ENCODE measurements around the gene ZFP62. TPM values are rescaled to one million over a fixed set of nuclear protein-coding genes. Genes with fewer than 3 reads are reported as not detected.

Gene ZFP62
- total and polyA plus RNA-seq, 11 donors = 9.4 to 18.6 (median 13.8) TPM

DNA sequence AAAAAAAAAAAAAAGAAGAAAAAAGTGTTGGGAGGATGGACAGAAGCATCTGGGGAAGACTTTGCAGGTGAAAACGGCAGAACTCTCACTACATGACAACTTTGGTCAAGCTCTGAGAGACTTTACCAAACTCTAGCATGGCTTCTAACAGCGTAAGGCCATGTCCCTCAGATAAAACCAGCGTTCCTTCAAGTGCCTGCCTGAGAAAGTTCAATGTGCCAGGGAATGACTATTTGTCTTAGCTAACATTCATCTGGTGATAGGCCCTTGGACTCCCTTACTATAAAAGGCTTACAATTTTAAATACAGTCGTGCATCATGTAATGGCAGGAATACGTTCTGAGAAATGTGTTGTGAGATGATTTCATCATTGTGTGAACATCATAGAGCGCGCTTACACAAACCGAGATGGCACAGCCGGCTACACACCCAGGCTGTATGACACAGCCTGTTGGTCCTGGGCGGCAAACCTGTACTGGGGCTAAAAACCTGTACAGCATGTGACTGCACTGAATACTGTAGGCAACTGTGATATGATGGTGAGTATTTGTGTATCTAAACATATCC lies 14.9 kb upstream of the ZFP62 start:
- intact Hi-C loops (cut with DNase I) = loop anchor here in 4 of 10 donors (10.0 kb wide), 3 partner anchors 159 to 279 kb away; no protein-coding TSS in a partner anchor
- Histone ChIP-seq H3K4me3 (no peak overlapping the region), H3K36me3 (no peaks in the 10 kb centered on the region), H3K27ac (no peak overlapping the region), H3K9me3 (peaks cover 0 to 3% (median 0%) of the 10 kb centered on the region in 12 donors), H3K27me3 (peaks cover 0 to 2% (median 0%) of the 10 kb centered on the region in 9 donors), H3K4me1 (peaks cover 0 to 16% (median 0%) of the 10 kb centered on the region in 12 donors)
- ATAC-seq = no peak
- TF ChIP-seq, protein P1, sequence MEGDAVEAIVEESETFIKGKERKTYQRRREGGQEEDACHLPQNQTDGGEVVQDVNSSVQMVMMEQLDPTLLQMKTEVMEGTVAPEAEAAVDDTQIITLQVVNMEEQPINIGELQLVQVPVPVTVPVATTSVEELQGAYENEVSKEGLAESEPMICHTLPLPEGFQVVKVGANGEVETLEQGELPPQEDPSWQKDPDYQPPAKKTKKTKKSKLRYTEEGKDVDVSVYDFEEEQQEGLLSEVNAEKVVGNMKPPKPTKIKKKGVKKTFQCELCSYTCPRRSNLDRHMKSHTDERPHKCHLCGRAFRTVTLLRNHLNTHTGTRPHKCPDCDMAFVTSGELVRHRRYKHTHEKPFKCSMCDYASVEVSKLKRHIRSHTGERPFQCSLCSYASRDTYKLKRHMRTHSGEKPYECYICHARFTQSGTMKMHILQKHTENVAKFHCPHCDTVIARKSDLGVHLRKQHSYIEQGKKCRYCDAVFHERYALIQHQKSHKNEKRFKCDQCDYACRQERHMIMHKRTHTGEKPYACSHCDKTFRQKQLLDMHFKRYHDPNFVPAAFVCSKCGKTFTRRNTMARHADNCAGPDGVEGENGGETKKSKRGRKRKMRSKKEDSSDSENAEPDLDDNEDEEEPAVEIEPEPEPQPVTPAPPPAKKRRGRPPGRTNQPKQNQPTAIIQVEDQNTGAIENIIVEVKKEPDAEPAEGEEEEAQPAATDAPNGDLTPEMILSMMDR (IDR thresholded peaks at IDR 0.05) = no peak
- no peak for TF ChIP-seq POLR2A (IDR thresholded peaks at IDR 0.05)
- DNase-seq = no peak
- WGBS, 4 donors = 76 to 91% (median 82%) methylated on average over 10 of the region's 10 CpGs

DNA sequence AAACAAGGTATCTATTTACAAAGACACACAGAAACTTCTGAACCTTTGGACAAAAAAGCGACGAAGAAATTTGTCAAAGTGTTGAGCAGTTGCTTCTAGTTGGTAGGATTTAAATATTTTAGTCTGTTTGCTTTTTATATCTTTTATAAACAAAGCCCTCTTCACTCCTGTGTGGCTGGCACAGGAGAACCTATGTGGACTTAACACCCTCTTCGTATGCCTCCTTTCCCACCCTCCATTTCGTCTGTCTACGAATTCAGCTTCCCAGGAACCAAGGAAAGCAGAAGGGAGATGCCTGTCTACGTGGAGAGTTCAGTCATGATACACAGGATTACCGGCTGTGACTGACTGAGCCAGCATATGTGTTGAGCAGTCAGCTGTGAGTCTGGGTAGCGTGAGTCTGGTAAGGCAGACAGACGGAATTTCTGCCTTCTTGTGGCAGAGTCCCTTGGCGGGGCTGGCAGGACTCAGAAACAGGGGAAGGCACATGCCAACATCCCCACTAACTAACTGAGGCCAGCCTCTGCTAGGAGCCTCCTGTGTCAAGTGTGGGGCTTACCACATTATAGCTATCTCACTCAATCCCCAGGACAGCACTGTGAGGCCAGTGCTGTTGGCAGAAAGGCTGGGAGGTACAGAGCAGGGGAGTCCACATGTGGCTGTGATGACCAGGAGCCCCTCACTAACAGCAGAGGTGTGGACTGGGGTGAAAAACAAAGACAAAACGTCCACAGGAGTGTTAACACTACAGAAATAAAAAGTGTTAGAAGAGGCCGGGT lies 13.9 kb upstream of the ZFP62 start:
- H3K27ac ChIP-seq = no peak overlapping the region
- ATAC-seq (no peak), DNase-seq (no peak)
- H3K36me3 ChIP-seq = no peaks in the 10 kb centered on the region
- H3K9me3 ChIP-seq = no peaks in the 10 kb centered on the region
- TF ChIP-seq, protein P1 (IDR thresholded peaks at IDR 0.05) = no peak
- TF ChIP-seq POLR2A (IDR thresholded peaks at IDR 0.05) = no peak
- H3K4me3 ChIP-seq = no peak overlapping the region
- WGBS, 4 donors = 78 to 84% (median 80%) methylated on average over 12 of the region's 12 CpGs
- H3K4me1 ChIP-seq = peaks cover 0 to 16% (median 0%) of the 10 kb centered on the region in 12 donors
- peaks cover 0 to 2% (median 0%) of the 10 kb centered on the region in 9 donors for H3K27me3 ChIP-seq
- intact Hi-C loops (cut with DNase I) = loop anchor here in 5 of 10 donors (5.0 to 10.0 kb wide), 4 partner anchors 160 to 280 kb away; no protein-coding TSS in a partner anchor

DNA sequence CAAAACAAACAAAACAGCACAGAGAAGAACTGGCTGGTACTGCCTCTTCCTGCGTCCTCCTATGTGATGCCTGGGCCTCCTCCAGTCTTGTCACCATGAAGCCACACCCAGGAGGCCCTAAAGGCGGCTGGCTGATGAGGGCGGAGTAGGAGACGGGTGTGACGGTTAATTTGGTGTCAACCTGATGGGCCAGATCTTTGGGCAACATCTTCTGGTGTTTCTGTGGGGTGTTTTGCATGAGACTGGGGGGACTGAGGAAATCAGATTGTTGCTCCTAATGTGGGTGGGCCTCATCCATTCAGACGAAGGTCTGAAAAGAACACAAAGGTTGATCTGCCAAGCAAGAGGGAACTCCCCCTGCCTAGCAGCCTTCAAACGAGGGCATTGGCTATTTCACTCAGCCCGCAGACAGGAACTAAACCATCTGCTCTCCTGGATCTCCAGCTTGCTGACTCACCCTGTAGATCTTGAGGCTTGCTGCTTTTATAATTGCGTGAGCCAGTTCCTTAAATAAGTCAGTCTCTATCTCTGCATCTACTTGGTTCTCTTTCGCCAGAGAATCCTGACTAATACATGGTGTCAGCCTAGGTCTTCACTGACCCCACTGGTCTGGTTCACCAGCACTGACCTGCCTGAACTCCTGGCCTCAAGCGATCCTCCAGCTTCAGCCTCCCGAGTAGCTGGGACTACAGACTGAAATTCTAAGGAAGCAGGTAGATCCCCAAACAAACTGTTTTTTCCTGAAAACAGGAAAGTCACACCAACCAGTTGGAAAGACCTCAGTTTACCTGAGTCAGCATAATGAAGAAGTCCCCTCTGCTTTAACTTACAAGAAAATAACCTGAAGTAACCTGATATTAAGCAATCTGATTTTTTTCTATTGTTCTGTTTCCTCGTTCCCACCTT lies 12.8 kb upstream of the ZFP62 start:
- intact Hi-C loops (cut with DNase I) = loop anchor here in 5 of 10 donors (5.0 to 10.0 kb wide), 4 partner anchors 161 to 281 kb away; no protein-coding TSS in a partner anchor

More for the DNA sequence above, 12.8 kb upstream of the ZFP62 start:
- no peaks in the 10 kb centered on the region for H3K36me3 ChIP-seq
- DNase-seq (peak in 2 of 5 donors; percentile 26 to 36), ATAC-seq (peak in 3 of 4 donors; percentile 36 to 65 (median 36))
- H3K27me3 ChIP-seq = peaks cover 0 to 2% (median 0%) of the 10 kb centered on the region in 9 donors
- 75 to 82% (median 76%) methylated on average over 13 of the region's 13 CpGs for WGBS, 4 donors
- no peaks in the 10 kb centered on the region for H3K9me3 ChIP-seq
- no peak overlapping the region for H3K4me3 ChIP-seq
- H3K4me1 ChIP-seq = peaks cover 0 to 21% (median 0%) of the 10 kb centered on the region in 12 donors
- H3K27ac ChIP-seq = peak overlapping the region in 1 of 12 donors; percentile 69
- no peak for TF ChIP-seq POLR2A (IDR thresholded peaks at IDR 0.05)
- TF ChIP-seq, protein P1 (IDR thresholded peaks at IDR 0.05) = no peak
